Lung (tissue), 16 donors: ENCODE measurements around the gene DLAT. TPM values are rescaled to one million over a fixed set of nuclear protein-coding genes. Genes with fewer than 3 reads are reported as not detected.
A peak's percentile ranks its signal among the peaks of the same experiment; 100 is the strongest.

Experiments used
- ATAC-seq: fragments of 200-7000 bp; cut with Tn5 transposase; one replicate; pipeline ENCODE4 v1.9.1; 2020; ENCODE audit warnings: moderate number of reproducible peaks; ENCODE audit not compliant: insufficient read depth, low FRiP score
- DNase-seq, 3 donors: peaks; one replicate each; pipeline ENCODE4 v3.0.0-alpha.2; 2013 to 2017
- H3K27ac ChIP-seq, 2 donors: one replicate each; pipeline ENCODE4 v1.5.1; 2013; ENCODE audit warnings: mild to moderate bottlenecking in 2 of 2, moderate library complexity in 2 of 2, control low read depth in 1 of 2, inconsistent platforms in 1 of 2, low read depth in 1 of 2, low read length in 1 of 2
- H3K27me3 ChIP-seq, 3 donors: one replicate each; pipeline ENCODE4 v1.5.1; 2013; ENCODE audit warnings: low read length in 2 of 3; ENCODE audit not compliant: control insufficient read depth in 3 of 3, insufficient read depth in 3 of 3
- H3K36me3 ChIP-seq, 4 donors: one replicate each; pipeline ENCODE4 v1.5.1; 2013; ENCODE audit warnings: low read length in 4 of 4, mild to moderate bottlenecking in 1 of 4, moderate library complexity in 1 of 4; ENCODE audit not compliant: control insufficient read depth in 4 of 4, insufficient read depth in 4 of 4
- H3K4me1 ChIP-seq, 5 donors: one replicate each; pipeline ENCODE4 v1.5.1; 2013; ENCODE audit warnings: low read length in 5 of 5, mild to moderate bottlenecking in 2 of 5, moderate library complexity in 1 of 5; ENCODE audit not compliant: control insufficient read depth in 5 of 5, insufficient read depth in 5 of 5
- H3K4me3 ChIP-seq: one replicate; pipeline ENCODE4 v1.5.1; 2013; ENCODE audit warnings: mild to moderate bottlenecking, control low read depth, moderate library complexity
- H3K9ac ChIP-seq, 2 donors: one replicate each; pipeline ENCODE4 v1.5.1; 2013; ENCODE audit warnings: low read length in 2 of 2, control low read depth in 1 of 2; ENCODE audit not compliant: insufficient read depth in 1 of 2
- H3K9me3 ChIP-seq, 4 donors: one replicate each; pipeline ENCODE4 v1.5.1; 2013; ENCODE audit warnings: low read length in 3 of 4, mild to moderate bottlenecking in 1 of 4, moderate library complexity in 1 of 4; ENCODE audit not compliant: control insufficient read depth in 4 of 4, insufficient read depth in 3 of 4
- CTCF ChIP-seq: IDR thresholded peaks from 2 replicates; pipeline ENCODE4 v1.5.1; 2012; ENCODE audit warnings: mild to moderate bottlenecking; ENCODE audit errors: control extremely low read depth, extremely low read depth
- WGBS, 2 donors: extraction: QIAGEN DNeasy Blood & Tissue Kit; methylation state at CpG; one replicate each; pipeline ENCODE4 v1.1.7; 2013; 5-methylcytosine and 5-hydroxymethylcytosine counted together
- long read RNA-seq, 5 donors: transcript quantifications; one replicate each; lab custom pipeline, GENCODE V29; 2026
- polyA plus RNA-seq, 2 donors: library from polyadenylated mRNA; stranded (reverse); fragments of 200-250 nt; gene quantifications; one replicate each; pipeline ENCODE4 v1.2.1, GENCODE V29; 2013
- total RNA-seq, 2 donors: library from RNA; depleted of rRNA in 1 of 2; stranded (reverse); fragments of >200 nt in 1 of 2; gene quantifications; one replicate each; pipeline ENCODE4 v1.2.1, GENCODE V29; 2014 to 2021
- donor health status: control.
- donor health status: control.
- donor health status: Bipolar disorder and iron deficiency.
- donor health status: healthy.
- donor health status: DM: yes; HTN: yes; CAD: no.

Gene DLAT
- total RNA-seq (10 to 100 TPM; 31.9 to 32.9 TPM), polyA plus RNA-seq (10 to 100 TPM; 12.0 to 21.1 TPM)
- long read RNA-seq, donor 1, full-length matches to known transcripts = 4 of 4 reads
- long read RNA-seq, donor 1, partial matches to known transcripts = 0 of 4 reads
- long read RNA-seq, donor 1, other reads (novel, unspliced or antisense) = 0 of 4 reads
- long read RNA-seq, donor 2, full-length matches to known transcripts = 1 of 1 reads
- long read RNA-seq, donor 2, partial matches to known transcripts = 0 of 1 reads
- long read RNA-seq, donor 2, other reads (novel, unspliced or antisense) = 0 of 1 reads
- long read RNA-seq, donor 3, full-length matches to known transcripts = 2 of 2 reads
- long read RNA-seq, donor 3, partial matches to known transcripts = 0 of 2 reads
- long read RNA-seq, donor 3, other reads (novel, unspliced or antisense) = 0 of 2 reads
- long read RNA-seq, donor 4, full-length matches to known transcripts = 2 of 8 reads
- long read RNA-seq, donor 4, partial matches to known transcripts = 6 of 8 reads
- long read RNA-seq, donor 4, other reads (novel, unspliced or antisense) = 0 of 8 reads
- long read RNA-seq, donor 5, full-length matches to known transcripts = 2 of 14 reads
- long read RNA-seq, donor 5, partial matches to known transcripts = 12 of 14 reads
- long read RNA-seq, donor 5, other reads (novel, unspliced or antisense) = 0 of 14 reads

GRCh38 chr11:112024773-112025678 is at the start of gene DLAT:
DLAT (plus strand) TSS chr11:112025408; CDS start chr11:112025473, 65 bp downstream.
- H3K27ac ChIP-seq = peak within 1 kb of the TSS; percentile 84 to 96
- peaks cover 14 to 21% (median 18%) of the 10 kb centered on the region in 4 donors for H3K36me3 ChIP-seq
- TF ChIP-seq CTCF = no peak
- peak within 1 kb of the TSS; percentile 84 to 93 for H3K9ac ChIP-seq
- peak within 1 kb of the TSS; percentile 73 for H3K4me3 ChIP-seq
- ATAC-seq (peak; percentile 94), DNase-seq (peak; percentile 88 to 91 (median 89))
- WGBS, 2 donors = 0 to 1% methylated on average over 70 to 71 of the region's 71 CpGs
- no peaks in the 10 kb centered on the region for H3K9me3 ChIP-seq
- H3K27me3 ChIP-seq = no peaks in the 10 kb centered on the region
- H3K4me1 ChIP-seq = peaks cover 0 to 10% (median 4%) of the 10 kb centered on the region in 5 donors

- ATAC-seq (no peak), DNase-seq (no peak)
- Histone ChIP-seq H3K4me3 (no peak overlapping the region), H3K4me1 (peaks cover 0 to 23% (median 11%) of the 10 kb centered on the region in 5 donors), H3K9ac (no peak overlapping the region), H3K27me3 (no peaks in the 10 kb centered on the region), H3K27ac (peak overlapping the region; percentile 62 to 87), H3K36me3 (no peaks in the 10 kb centered on the region), H3K9me3 (no peaks in the 10 kb centered on the region)
- no peak for TF ChIP-seq CTCF
- 73 to 85% methylated on average over 7 of the region's 7 CpGs for WGBS, 2 donors
These were observed 49.0 kb upstream of the DLAT start for GRCh38 chr11:111976119-111976766.

- peak; percentile 12 for ATAC-seq
- no peaks in the 10 kb centered on the region for H3K9me3 ChIP-seq
- no peak for TF ChIP-seq CTCF
- H3K4me1 ChIP-seq = peaks cover 0 to 23% (median 11%) of the 10 kb centered on the region in 5 donors
- H3K27ac ChIP-seq = peak overlapping the region; percentile 62 to 87
- WGBS, 2 donors = 25 to 43% methylated on average over 21 of the region's 21 CpGs
- H3K36me3 ChIP-seq = no peaks in the 10 kb centered on the region
- H3K4me3 ChIP-seq = no peak overlapping the region
- H3K9ac ChIP-seq = no peak overlapping the region
- peak in 1 of 3 donors; percentile 14 for DNase-seq
- H3K27me3 ChIP-seq = no peaks in the 10 kb centered on the region
These were observed 48.5 kb upstream of the DLAT start for GRCh38 chr11:111976767-111977145.
